GM12873 (cell line): Measurements from ENCODE around the gene WDR86.

Experiments used
- CTCF ChIP-seq: IDR thresholded peaks from 2 replicates; pipeline ENCODE4 v1.5.1; 2012; ENCODE audit warnings: low read depth, mild to moderate bottlenecking, moderate library complexity, low read length, control low read depth; ENCODE audit not compliant: insufficient read depth; ENCODE audit errors: missing control alignments

WDR86 gene

GRCh38 chr7:151396328-151396970 is 13.4 kb downstream of the WDR86 start:
- no peak for TF ChIP-seq CTCF

GRCh38 chr7:151395036-151395367 is 14.8 kb downstream of the WDR86 start:
- no peak for TF ChIP-seq CTCF

- no peak for TF ChIP-seq CTCF
These were observed 15.5 kb downstream of the WDR86 start for GRCh38 chr7:151394076-151395035.

- TF ChIP-seq CTCF = no peak
These were observed 16.5 kb downstream of the WDR86 start for GRCh38 chr7:151393031-151393977.

GRCh38 chr7:151392426-151392825 is 17.4 kb downstream of the WDR86 start:
- no peak for TF ChIP-seq CTCF

GRCh38 chr7:151392002-151392401 is 17.8 kb downstream of the WDR86 start:
- no peak for TF ChIP-seq CTCF

GRCh38 chr7:151391358-151391730 is 18.5 kb downstream of the WDR86 start:
- no peak for TF ChIP-seq CTCF
